Activated T-cell treated with anti-CD3 and anti-CD28 coated beads for 1 hour (primary cell): ENCODE results near the gene HSF2BP.
"Not testable (repeated sequence)": the region's sequence is repeated elsewhere in the genome, so short reads cannot be mapped to it uniquely, and the experiment has no call there.

Source experiments
- DNase-seq: peaks from one replicate; pipeline ENCODE4 v3.0.0-alpha.2; 2020; ENCODE audit warnings: low read depth

HSF2BP gene

GRCh38 chr21:43619344-43619743 is 39.9 kb downstream of the HSF2BP start:
- no peak for DNase-seq

- no peak for DNase-seq
Measured at GRCh38 chr21:43618940-43619339, 40.3 kb downstream of the HSF2BP start.

GRCh38 chr21:43616861-43617260 is 42.4 kb downstream of the HSF2BP start:
- DNase-seq, result not testable (repeated sequence)

- no peak for DNase-seq
Measured at GRCh38 chr21:43614839-43615238, 44.4 kb downstream of the HSF2BP start.

- DNase-seq, result no peak
Measured at GRCh38 chr21:43613755-43614638, 45.3 kb downstream of the HSF2BP start.

- no peak for DNase-seq
Measured at GRCh38 chr21:43611598-43612369, 47.5 kb downstream of the HSF2BP start.

GRCh38 chr21:43609501-43610340 is 49.6 kb downstream of the HSF2BP start:
- DNase-seq, result no peak

GRCh38 chr21:43608664-43609063 is 50.6 kb downstream of the HSF2BP start:
- DNase-seq, result no peak

GRCh38 chr21:43608225-43608624 is 51.1 kb downstream of the HSF2BP start:
- no peak for DNase-seq

GRCh38 chr21:43605320-43606215 is 53.7 kb downstream of the HSF2BP start:
- DNase-seq, result no peak

- DNase-seq, result no peak
Measured at GRCh38 chr21:43604505-43605204, 54.6 kb downstream of the HSF2BP start.

- DNase-seq, result no peak
Measured at GRCh38 chr21:43603641-43604504, 55.4 kb downstream of the HSF2BP start.

GRCh38 chr21:43603233-43603626 is 56.1 kb downstream of the HSF2BP start:
- no peak for DNase-seq

- DNase-seq, result no peak
Measured at GRCh38 chr21:43602266-43603232, 56.7 kb downstream of the HSF2BP start.

GRCh38 chr21:43600642-43601402 is 58.5 kb downstream of the HSF2BP start:
- DNase-seq, result no peak

GRCh38 chr21:43599728-43600127 is 59.6 kb downstream of the HSF2BP start:
- no peak for DNase-seq

GRCh38 chr21:43598416-43599120 is 60.7 kb downstream of the HSF2BP start:
- no peak for DNase-seq
